Endothelial cell of umbilical vein (primary cell): ENCODE results near the gene CARS1. TPM values are rescaled to one million over a fixed set of nuclear protein-coding genes. Genes with fewer than 3 reads are reported as not detected.

ENCODE experiments used
- BruUV-seq: library from RNA; stranded (reverse); fragments of 400-500 nt; replicated peaks from 2 replicates; lab custom pipeline; 2021; lab: Mats Ljungman, UMichigan
- CTCF ChIA-PET: fragments of 300-600, 350-600 bp; sonication (Branson Sonifier 250); formaldehyde crosslinking; loops from one replicate; lab custom pipeline; 2021; ENCODE audit warnings: antibody characterized with exemption, inconsistent platforms; lab: Charles Lee
- POLR2A ChIA-PET: fragments of 300-600, 350-600 bp; sonication (Branson Sonifier 250); formaldehyde crosslinking; loops from one replicate; lab custom pipeline; 2021; ENCODE audit warnings: antibody characterized with exemption, inconsistent platforms; lab: Charles Lee
- DNase-seq: peaks from one replicate; pipeline ENCODE4 v3.0.0-alpha.2; 2011; ENCODE audit warnings: low read depth, low spot score
- FAIRE-seq: peaks from 2 replicates; lab custom pipeline; 2011; peaks lifted over from hg19 to GRCh38; lab: Jason Lieb, UNC
- H2AFZ ChIP-seq: 2 replicates; pipeline ENCODE4 v1.6.0; 2012; ENCODE audit warnings: low read depth, low read length, control low read depth, inconsistent platforms
- H3K27ac ChIP-seq: 2 replicates; pipeline ENCODE4 v1.5.1; 2011; ENCODE audit warnings: low read depth, mild to moderate bottlenecking, control low read depth, low read length, moderate library complexity; ENCODE audit not compliant: insufficient read depth
- H3K27me3 ChIP-seq, 2 experiments: 2 replicates each; pipeline versions ENCODE4 v1.6.0 to v1.6.1; 2011; ENCODE audit warnings: low read length in 2 of 2, mixed read lengths in 1 of 2; ENCODE audit not compliant: control insufficient read depth in 2 of 2, insufficient read depth in 2 of 2
- H3K36me3 ChIP-seq, 2 experiments: 2 replicates in 1 of 2; 3 replicates in 1 of 2; pipeline ENCODE4 v1.5.1; 2011; ENCODE audit warnings: low read length in 2 of 2, mild to moderate bottlenecking in 1 of 2, moderate library complexity in 1 of 2; ENCODE audit not compliant: control insufficient read depth in 2 of 2, insufficient read depth in 2 of 2; ENCODE audit errors: extremely low read depth in 1 of 2
- H3K4me1 ChIP-seq: 3 replicates; pipeline ENCODE4 v1.5.1; 2011; ENCODE audit warnings: mild to moderate bottlenecking, low read length; ENCODE audit not compliant: control insufficient read depth, insufficient read depth; ENCODE audit errors: extremely low read depth
- H3K4me2 ChIP-seq: 2 replicates; pipeline ENCODE4 v1.6.1; 2011; ENCODE audit warnings: low read length, control low read depth, mixed read lengths; ENCODE audit not compliant: insufficient read depth
- H3K4me3 ChIP-seq, 3 experiments: fragments of 200-600 bp in 1 of 3; sonication (generic), shearing (Covaris generic) in 1 of 3; replicated peaks in 1 of 3; 2 replicates each; pipeline ENCODE4 v1.5.1; 2011 to 2016; ENCODE audit warnings: control low read depth in 3 of 3, low read length in 3 of 3, mild to moderate bottlenecking in 2 of 3, inconsistent platforms in 1 of 3, low read depth in 1 of 3, moderate library complexity in 1 of 3; ENCODE audit not compliant: insufficient read depth in 1 of 3
- H3K79me2 ChIP-seq: 2 replicates; pipeline ENCODE4 v1.6.0; 2012; ENCODE audit warnings: low read length, inconsistent platforms; ENCODE audit not compliant: control insufficient read depth, insufficient read depth
- H3K9ac ChIP-seq: replicated peaks from 2 replicates; pipeline ENCODE3; 2011; ENCODE audit warnings: low read length, control low read depth; ENCODE audit not compliant: insufficient read depth; ENCODE audit errors: extremely low read depth
- H3K9me1 ChIP-seq: replicated peaks from 3 replicates; pipeline ENCODE4 v1.6.0; 2011; ENCODE audit warnings: mild to moderate bottlenecking, low read length; ENCODE audit not compliant: control insufficient read depth, insufficient read depth; ENCODE audit errors: extremely low read depth
- H3K9me3 ChIP-seq: replicated peaks from 2 replicates; pipeline ENCODE4 v1.5.1; 2012; ENCODE audit warnings: low read length, inconsistent platforms; ENCODE audit not compliant: control insufficient read depth, insufficient read depth
- H4K20me1 ChIP-seq: replicated peaks from 2 replicates; pipeline ENCODE3; 2011; ENCODE audit warnings: mild to moderate bottlenecking, low read length; ENCODE audit not compliant: control insufficient read depth, insufficient read depth; ENCODE audit errors: extremely low read depth
- GATA2 ChIP-seq: IDR thresholded peaks from 2 replicates; pipeline ENCODE4 v1.7.0; 2011; ENCODE audit warnings: low read depth, mild to moderate bottlenecking, moderate library complexity, mixed read lengths, low read length; ENCODE audit not compliant: insufficient read length, insufficient read depth
- JUN ChIP-seq: IDR thresholded peaks from 2 replicates; pipeline ENCODE4 v1.6.1; 2011; ENCODE audit warnings: borderline replicate concordance, low read depth; ENCODE audit not compliant: insufficient read length, insufficient read depth
- POLR2A ChIP-seq: IDR thresholded peaks from 2 replicates; pipeline ENCODE4 v1.6.1; 2012; ENCODE audit warnings: low read depth, mild to moderate bottlenecking, control low read depth, low read length
- POLR2AphosphoS5 ChIP-seq: IDR thresholded peaks from 2 replicates; pipeline ENCODE4 v1.6.1; 2012; ENCODE audit warnings: low read depth, mild to moderate bottlenecking, control low read depth, low read length, moderate library complexity; ENCODE audit not compliant: insufficient read depth
- dilution Hi-C: fragments of 300-500 bp; cut with MboI; formaldehyde crosslinking; loops from one replicate; pipeline ENCODE4 v1.15.0; 2019; ENCODE audit warnings: low sequenced_read_pairs; ENCODE audit not compliant: extremely low pct_ligation_motif_present
- intact Hi-C: fragments of 100-400 bp; cut with micrococcal nuclease; formaldehyde crosslinking; loops from one replicate; pipeline ENCODE4 v1.10.0; 2022
- polyA plus RNA-seq, 4 experiments: library from polyadenylated mRNA; depleted of rRNA in 3 of 4; stranded (reverse) in 3 of 4; unstranded in 1 of 4; fragments of >200 nt; gene quantifications; 2 replicates each; pipeline versions ENCODE4 v1.2.1 to v1.2.3, GENCODE V29; 2011 to 2012; ENCODE audit warnings: missing spikeins in 1 of 4
- total RNA-seq: library from RNA; stranded (reverse); gene quantifications from 2 replicates; pipeline ENCODE4 v1.2.3, GENCODE V29; 2021
- TF ChIP-seq, protein P1 (sequence below), 2 donors: IDR thresholded peaks; 1 replicate in 1 of 2; 2 replicates in 1 of 2; pipeline ENCODE4 v1.5.1; 2011; ENCODE audit warnings: low read length in 2 of 2, mild to moderate bottlenecking in 2 of 2, moderate library complexity in 2 of 2, control low read depth in 1 of 2, inconsistent platforms in 1 of 2, low read depth in 1 of 2; ENCODE audit not compliant: insufficient read depth in 1 of 2; ENCODE audit errors: extremely low read depth in 1 of 2
- TF ChIP-seq, protein P2 (sequence below): IDR thresholded peaks from 2 replicates; pipeline ENCODE4 v1.6.1; 2011; ENCODE audit not compliant: insufficient read depth, insufficient read length

CARS1 gene
- total and polyA plus RNA-seq, 2 donors (not counting 3 experiments of a cell fraction or from before 2014, with no cell fraction given), result 43.5 to 66.2 TPM

DNA sequence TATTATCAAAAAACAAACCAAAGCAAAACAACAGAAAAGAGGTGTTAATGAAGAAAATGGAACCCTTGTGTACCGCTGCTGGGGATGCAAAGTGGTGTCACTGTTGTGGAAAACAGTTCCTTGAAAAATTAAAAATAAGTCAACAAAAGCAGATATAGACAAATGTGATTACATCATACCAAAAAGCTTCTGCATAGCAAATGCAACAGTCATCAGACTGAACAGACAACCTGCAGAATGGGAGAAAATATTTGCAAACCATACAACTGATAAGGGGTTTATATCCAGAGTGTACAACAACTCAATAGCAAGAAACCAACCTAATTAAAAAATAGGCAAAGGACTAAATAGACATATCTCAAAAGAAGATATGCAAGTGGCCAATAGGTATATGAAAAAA, 22.9 kb upstream of the CARS1 start:
- DNase-seq, result no peak
- no peak overlapping the region for H3K4me3 ChIP-seq
- H3K36me3 ChIP-seq, result no peaks in the 10 kb centered on the region
- BruUV-seq, result no TSS peak
- FAIRE-seq, result no peak
- no peak overlapping the region for H3K27ac ChIP-seq
- no peak overlapping the region for H2AFZ ChIP-seq
- POLR2A ChIA-PET, result no interaction called here
- H3K9ac ChIP-seq, result no peak overlapping the region
- H3K27me3 ChIP-seq, result peaks cover 4% of the 10 kb centered on the region in 2 experiments
- H3K4me2 ChIP-seq, result no peak overlapping the region
- H3K4me1 ChIP-seq, result no peaks in the 10 kb centered on the region
- no peaks in the 10 kb centered on the region for H4K20me1 ChIP-seq
- no peaks in the 10 kb centered on the region for H3K79me2 ChIP-seq
- H3K9me3 ChIP-seq, result no peaks in the 10 kb centered on the region
- intact Hi-C loops (no loop called here), dilution Hi-C loops (no loop called here)
- CTCF ChIA-PET, result interaction anchor here (1.0 to 3.6 kb wide), 2 partner anchors 11 to 42 kb away, joined by 3 to 16 read pairs; no protein-coding TSS in a partner anchor
- TF ChIP-seq, protein P1, sequence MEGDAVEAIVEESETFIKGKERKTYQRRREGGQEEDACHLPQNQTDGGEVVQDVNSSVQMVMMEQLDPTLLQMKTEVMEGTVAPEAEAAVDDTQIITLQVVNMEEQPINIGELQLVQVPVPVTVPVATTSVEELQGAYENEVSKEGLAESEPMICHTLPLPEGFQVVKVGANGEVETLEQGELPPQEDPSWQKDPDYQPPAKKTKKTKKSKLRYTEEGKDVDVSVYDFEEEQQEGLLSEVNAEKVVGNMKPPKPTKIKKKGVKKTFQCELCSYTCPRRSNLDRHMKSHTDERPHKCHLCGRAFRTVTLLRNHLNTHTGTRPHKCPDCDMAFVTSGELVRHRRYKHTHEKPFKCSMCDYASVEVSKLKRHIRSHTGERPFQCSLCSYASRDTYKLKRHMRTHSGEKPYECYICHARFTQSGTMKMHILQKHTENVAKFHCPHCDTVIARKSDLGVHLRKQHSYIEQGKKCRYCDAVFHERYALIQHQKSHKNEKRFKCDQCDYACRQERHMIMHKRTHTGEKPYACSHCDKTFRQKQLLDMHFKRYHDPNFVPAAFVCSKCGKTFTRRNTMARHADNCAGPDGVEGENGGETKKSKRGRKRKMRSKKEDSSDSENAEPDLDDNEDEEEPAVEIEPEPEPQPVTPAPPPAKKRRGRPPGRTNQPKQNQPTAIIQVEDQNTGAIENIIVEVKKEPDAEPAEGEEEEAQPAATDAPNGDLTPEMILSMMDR (IDR thresholded peaks at IDR 0.05; ENCODE audit: extremely low read depth in 1 of 2, insufficient read depth in 1 of 2, low read depth in 1 of 2, low read length in 2 of 2), result no peak
- TF ChIP-seq POLR2AphosphoS5, result no peak
- TF ChIP-seq, protein P2, sequence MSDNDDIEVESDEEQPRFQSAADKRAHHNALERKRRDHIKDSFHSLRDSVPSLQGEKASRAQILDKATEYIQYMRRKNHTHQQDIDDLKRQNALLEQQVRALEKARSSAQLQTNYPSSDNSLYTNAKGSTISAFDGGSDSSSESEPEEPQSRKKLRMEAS, result no peak
- H3K9me1 ChIP-seq, result no peaks in the 10 kb centered on the region

DNA sequence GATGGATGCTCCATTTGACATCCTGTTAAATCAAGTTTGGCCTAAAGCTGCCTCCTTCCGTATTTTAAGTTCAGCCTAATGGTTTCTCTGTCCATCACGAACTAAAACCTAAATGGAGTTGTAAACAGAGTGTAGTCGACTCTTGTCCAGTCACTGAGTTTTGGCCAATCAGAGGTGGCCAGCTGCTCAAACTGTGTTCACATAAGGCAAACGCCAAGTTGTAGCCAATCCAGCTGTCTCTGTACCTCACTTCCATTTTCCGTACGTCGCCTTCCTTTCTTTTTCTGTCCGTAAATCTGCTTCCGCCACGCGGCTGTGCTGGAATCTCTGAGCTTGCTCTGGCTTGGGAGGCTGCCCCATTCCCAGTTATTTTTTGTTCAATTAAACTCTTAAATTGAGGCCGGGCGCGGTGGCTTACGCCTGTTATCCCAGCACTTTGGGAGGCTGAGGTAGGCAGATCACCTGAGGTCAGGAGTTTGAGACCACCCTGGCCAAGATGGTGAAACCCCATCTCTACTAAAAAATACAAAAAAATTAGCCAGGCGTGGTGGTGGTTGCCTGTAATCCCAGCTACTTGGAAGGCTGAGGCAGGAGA, 20.7 kb upstream of the CARS1 start:
- CTCF ChIA-PET, result interaction anchor here (1.4 kb wide), 1 partner anchor 14 kb away, joined by 6 read pairs; no protein-coding TSS in a partner anchor

More for the DNA sequence above, 20.7 kb upstream of the CARS1 start:
- Histone ChIP-seq H3K27me3 (peaks cover 4% of the 10 kb centered on the region in 2 experiments), H3K36me3 (no peaks in the 10 kb centered on the region), H2AFZ (no peak overlapping the region), H4K20me1 (no peaks in the 10 kb centered on the region), H3K27ac (no peak overlapping the region), H3K9ac (no peak overlapping the region), H3K4me2 (no peak overlapping the region), H3K4me1 (no peaks in the 10 kb centered on the region), H3K4me3 (no peak overlapping the region), H3K9me3 (no peaks in the 10 kb centered on the region), H3K79me2 (no peaks in the 10 kb centered on the region), H3K9me1 (no peaks in the 10 kb centered on the region)
- FAIRE-seq, result no peak
- POLR2A ChIA-PET, result no interaction called here
- TF ChIP-seq, protein P2, result no peak
- TF ChIP-seq POLR2A (no peak), GATA2 (no peak), JUN (no peak)
- dilution Hi-C loops (no loop called here), intact Hi-C loops (no loop called here)
- no peak for DNase-seq
- no TSS peak for BruUV-seq
